ENCODE results near the gene DOCK8.

DOCK8 gene

DNA sequence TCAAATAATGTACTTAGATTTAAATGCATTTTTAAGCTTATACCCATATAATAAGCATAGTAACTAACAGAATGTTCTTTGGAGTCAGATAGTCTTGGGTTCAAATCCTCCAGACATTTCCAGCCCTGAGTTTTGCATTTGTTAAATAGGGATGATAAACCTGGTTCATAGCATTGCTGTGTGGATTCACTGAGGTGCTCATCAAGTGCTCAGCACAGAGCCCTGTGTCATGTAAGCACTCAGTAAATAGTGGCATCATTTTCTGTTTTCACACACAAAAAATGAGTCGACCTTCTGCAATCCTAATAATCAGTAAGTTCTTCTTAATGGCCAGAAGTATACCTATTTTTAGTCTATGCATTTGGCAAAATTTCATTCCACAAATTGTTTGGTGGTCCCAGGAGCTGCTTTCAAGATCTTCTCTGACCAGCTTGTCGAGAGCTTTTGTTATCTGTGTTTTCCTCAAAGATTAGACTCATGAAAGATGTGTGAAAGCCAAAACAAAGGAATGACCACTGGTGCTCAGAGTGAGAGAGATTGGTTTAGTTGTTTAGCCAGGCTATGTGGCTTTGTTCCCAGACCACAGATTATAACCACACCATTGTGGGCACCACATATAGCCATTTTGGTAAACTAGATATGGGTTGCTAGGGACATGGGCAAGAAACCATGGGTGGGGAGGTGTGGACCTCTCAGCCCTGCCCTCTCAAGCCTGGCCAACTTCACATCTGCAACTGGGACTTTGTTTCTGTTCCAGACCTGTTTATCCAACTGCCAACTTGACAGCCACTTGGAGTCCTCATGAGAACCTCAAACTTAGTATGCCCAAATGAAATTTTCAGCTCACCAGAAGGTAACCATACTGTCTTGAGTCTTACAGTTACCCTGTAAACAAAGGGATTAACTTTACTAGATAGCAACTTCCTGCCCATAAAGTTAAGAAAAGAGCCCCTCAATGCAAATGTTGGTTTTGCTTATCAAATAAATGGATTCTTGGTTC is 45.0 kb downstream of the DOCK8 start:
- no peak for TF ChIP-seq SUZ12 (IDR thresholded peaks at IDR 0.05)
- TF ChIP-seq BHLHE40 (IDR thresholded peaks at IDR 0.05; ENCODE audit: borderline replicate concordance): no peak
- CTCF ChIA-PET: no interaction called here

GRCh38 chr9:264231-264630 is 49.6 kb downstream of the DOCK8 start:
- CTCF ChIA-PET: no interaction called here
- TF ChIP-seq HDGF (IDR thresholded peaks at IDR 0.05; ENCODE audit: borderline replicate concordance): no peak
- no peak for TF ChIP-seq FOXM1 (IDR thresholded peaks at IDR 0.05; ENCODE audit: borderline replicate concordance)
- no peak for TF ChIP-seq SP1 (IDR thresholded peaks at IDR 0.05)
- no peak for TF ChIP-seq NFRKB (IDR thresholded peaks at IDR 0.05)
- no peak for TF ChIP-seq ARNT (IDR thresholded peaks at IDR 0.05)
- no peak for TF ChIP-seq ZNF384 (IDR thresholded peaks at IDR 0.05)
- no peak for TF ChIP-seq ELF4 (IDR thresholded peaks at IDR 0.05)
- TF ChIP-seq FOXA1 (IDR thresholded peaks at IDR 0.05): no peak
- TF ChIP-seq TARDBP (IDR thresholded peaks at IDR 0.05): no peak
- no peak for TF ChIP-seq L3MBTL2 (conservative IDR thresholded peaks at IDR 0.05)
- no peak for TF ChIP-seq BHLHE40 (IDR thresholded peaks at IDR 0.05; ENCODE audit: borderline replicate concordance)
- no peak for DNase-seq (ENCODE audit: extremely low spot score)
- POLR2A ChIA-PET: no interaction called here

More for the DNA sequence above, 45.0 kb downstream of the DOCK8 start:
- POLR2A ChIA-PET: no interaction called here
- DNase-seq (ENCODE audit: extremely low spot score): no peak

- DNase-seq (ENCODE audit: extremely low spot score): no peak
- CTCF ChIA-PET: no interaction called here
- POLR2A ChIA-PET: no interaction called here
- TF ChIP-seq FOXM1 (IDR thresholded peaks at IDR 0.05; ENCODE audit: borderline replicate concordance) (no peak), FOXA1 (IDR thresholded peaks at IDR 0.05) (no peak), ELF4 (IDR thresholded peaks at IDR 0.05) (no peak), TARDBP (IDR thresholded peaks at IDR 0.05) (no peak), CTBP1 (IDR thresholded peaks at IDR 0.05; ENCODE audit: borderline replicate concordance) (no peak), BHLHE40 (IDR thresholded peaks at IDR 0.05; ENCODE audit: borderline replicate concordance) (no peak), SP1 (IDR thresholded peaks at IDR 0.05) (no peak), SUZ12 (IDR thresholded peaks at IDR 0.05) (no peak), HDGF (IDR thresholded peaks at IDR 0.05; ENCODE audit: borderline replicate concordance) (no peak), PKNOX1 (IDR thresholded peaks at IDR 0.05) (no peak), ZNF384 (IDR thresholded peaks at IDR 0.05) (no peak), ARNT (IDR thresholded peaks at IDR 0.05) (no peak), L3MBTL2 (conservative IDR thresholded peaks at IDR 0.05) (no peak), NFRKB (IDR thresholded peaks at IDR 0.05) (no peak), FOXK2 (IDR thresholded peaks at IDR 0.05) (no peak), LEF1 (IDR thresholded peaks at IDR 0.05; ENCODE audit: borderline replicate concordance) (no peak)
These were observed 50.7 kb downstream of the DOCK8 start for GRCh38 chr9:265209-265870.

GRCh38 chr9:266228-266627 is 51.6 kb downstream of the DOCK8 start:
- ChIA-PET CTCF (no interaction called here), POLR2A (no interaction called here)
- no peak for DNase-seq (ENCODE audit: extremely low spot score)
- TF ChIP-seq TARDBP (IDR thresholded peaks at IDR 0.05) (no peak), SUZ12 (IDR thresholded peaks at IDR 0.05) (no peak), BHLHE40 (IDR thresholded peaks at IDR 0.05; ENCODE audit: borderline replicate concordance) (no peak), FOXK2 (IDR thresholded peaks at IDR 0.05) (no peak), LEF1 (IDR thresholded peaks at IDR 0.05; ENCODE audit: borderline replicate concordance) (no peak)

DNA sequence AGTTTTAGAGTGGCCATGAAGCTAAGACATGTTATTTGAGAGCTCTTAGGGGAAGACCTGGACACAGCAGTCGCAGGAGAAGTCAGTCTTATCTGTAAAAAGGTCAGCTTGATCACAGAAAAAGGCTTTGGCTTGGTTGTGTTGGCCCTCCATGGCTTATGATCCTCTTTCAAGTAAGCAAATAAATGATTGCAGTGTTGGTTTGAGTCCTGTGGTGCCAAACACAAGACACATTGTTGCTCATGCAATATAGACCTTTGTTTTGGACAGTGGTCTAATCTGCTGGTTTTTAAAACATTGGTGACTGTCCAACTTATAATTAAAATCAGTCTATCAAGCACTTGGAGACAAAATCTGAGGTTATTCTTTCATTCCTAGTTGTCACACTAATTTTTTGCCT is 54.0 kb downstream of the DOCK8 start:
- DNase-seq (ENCODE audit: extremely low spot score): no peak
- ChIA-PET CTCF (no interaction called here), POLR2A (no interaction called here)
- TF ChIP-seq CTBP1 (IDR thresholded peaks at IDR 0.05; ENCODE audit: borderline replicate concordance): no peak
- no peak for TF ChIP-seq FOXK2 (IDR thresholded peaks at IDR 0.05)
- TF ChIP-seq HDGF (IDR thresholded peaks at IDR 0.05; ENCODE audit: borderline replicate concordance): no peak

- DNase-seq (ENCODE audit: extremely low spot score): no peak
- CTCF ChIA-PET: no interaction called here
- POLR2A ChIA-PET: no interaction called here
- TF ChIP-seq TARDBP (IDR thresholded peaks at IDR 0.05): no peak
These were observed 54.5 kb downstream of the DOCK8 start for GRCh38 chr9:269081-269711.

DNA sequence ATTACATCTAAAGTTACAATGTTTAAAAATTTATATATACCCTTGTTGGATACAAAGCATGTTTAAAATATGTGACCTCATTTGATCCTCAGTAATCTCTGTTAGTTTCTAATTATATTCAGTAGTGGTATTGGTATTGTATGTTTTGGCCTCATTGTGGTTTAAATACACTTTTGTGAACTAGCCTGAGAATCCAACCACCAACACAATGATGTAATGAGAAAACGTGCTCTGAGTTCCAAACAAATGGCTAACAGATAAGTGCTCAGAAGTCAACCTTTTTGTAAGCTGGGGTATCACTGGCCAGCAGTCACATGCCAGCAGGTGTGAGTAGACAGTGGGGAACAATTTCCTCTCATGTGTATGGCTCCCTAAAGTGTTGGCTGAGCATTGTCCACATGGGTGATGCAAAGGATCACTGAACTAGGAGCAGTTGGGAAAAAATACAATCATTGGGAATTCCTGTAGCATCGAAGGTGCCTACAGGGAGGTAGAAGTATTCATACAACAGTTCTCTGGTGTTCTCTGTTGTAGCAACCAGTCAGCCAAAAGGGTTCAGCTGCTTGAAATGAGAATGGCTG is 56.1 kb downstream of the DOCK8 start:
- ChIA-PET CTCF (no interaction called here), POLR2A (no interaction called here)
- TF ChIP-seq SUZ12 (IDR thresholded peaks at IDR 0.05): no peak
- TF ChIP-seq ELF4 (IDR thresholded peaks at IDR 0.05): no peak
- no peak for TF ChIP-seq NFRKB (IDR thresholded peaks at IDR 0.05)
- TF ChIP-seq ZNF384 (IDR thresholded peaks at IDR 0.05): no peak
- no peak for TF ChIP-seq HDGF (IDR thresholded peaks at IDR 0.05; ENCODE audit: borderline replicate concordance)
- no peak for TF ChIP-seq TARDBP (IDR thresholded peaks at IDR 0.05)
- no peak for TF ChIP-seq CTBP1 (IDR thresholded peaks at IDR 0.05; ENCODE audit: borderline replicate concordance)
- TF ChIP-seq FOXA1 (IDR thresholded peaks at IDR 0.05): no peak
- no peak for TF ChIP-seq L3MBTL2 (conservative IDR thresholded peaks at IDR 0.05)
- TF ChIP-seq BHLHE40 (IDR thresholded peaks at IDR 0.05; ENCODE audit: borderline replicate concordance): no peak
- TF ChIP-seq PKNOX1 (IDR thresholded peaks at IDR 0.05): no peak
- TF ChIP-seq FOXM1 (IDR thresholded peaks at IDR 0.05; ENCODE audit: borderline replicate concordance): no peak
- TF ChIP-seq SP1 (IDR thresholded peaks at IDR 0.05): no peak
- TF ChIP-seq FOXK2 (IDR thresholded peaks at IDR 0.05): no peak
- no peak for TF ChIP-seq LEF1 (IDR thresholded peaks at IDR 0.05; ENCODE audit: borderline replicate concordance)
- TF ChIP-seq ARNT (IDR thresholded peaks at IDR 0.05): no peak
- DNase-seq (ENCODE audit: extremely low spot score): no peak
